ENCODE data around the gene MYL6B. TPM values are rescaled to one million over a fixed set of nuclear protein-coding genes. Genes with fewer than 3 reads are reported as not detected.
A peak's percentile ranks its signal among the peaks of the same experiment; 100 is the strongest.

Gene MYL6B
- total RNA-seq, 2 donors from 2014 or later: 18.6 to 19.1 TPM

DNA sequence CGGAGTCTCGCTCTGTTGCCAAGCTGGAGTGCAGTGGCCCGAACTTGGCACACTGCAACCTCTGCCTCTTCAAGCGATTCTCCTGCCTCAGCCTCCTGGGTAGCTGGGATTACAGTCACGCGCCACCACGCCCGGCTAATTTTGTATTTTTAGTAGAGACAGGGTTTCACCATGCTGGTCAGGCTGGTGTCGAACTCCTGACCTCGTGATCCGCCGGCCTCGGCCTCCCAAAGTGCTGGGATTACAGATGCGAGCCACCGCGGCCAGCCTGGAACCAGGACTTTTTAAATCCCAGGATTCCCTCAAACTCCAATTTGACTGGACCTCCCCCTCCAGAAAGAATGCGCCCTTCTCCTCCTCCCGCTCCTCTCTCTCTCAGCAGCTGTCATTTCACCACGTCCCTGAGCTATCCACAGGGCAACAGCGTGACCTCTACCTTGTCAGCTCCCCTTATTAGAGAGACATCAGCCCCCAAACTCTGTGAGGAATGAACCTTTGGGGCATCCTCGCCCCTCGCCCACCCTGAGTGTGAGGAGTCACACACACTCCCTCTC is 22.4 kb upstream of the MYL6B start:
- TF ChIP-seq, protein P1, sequence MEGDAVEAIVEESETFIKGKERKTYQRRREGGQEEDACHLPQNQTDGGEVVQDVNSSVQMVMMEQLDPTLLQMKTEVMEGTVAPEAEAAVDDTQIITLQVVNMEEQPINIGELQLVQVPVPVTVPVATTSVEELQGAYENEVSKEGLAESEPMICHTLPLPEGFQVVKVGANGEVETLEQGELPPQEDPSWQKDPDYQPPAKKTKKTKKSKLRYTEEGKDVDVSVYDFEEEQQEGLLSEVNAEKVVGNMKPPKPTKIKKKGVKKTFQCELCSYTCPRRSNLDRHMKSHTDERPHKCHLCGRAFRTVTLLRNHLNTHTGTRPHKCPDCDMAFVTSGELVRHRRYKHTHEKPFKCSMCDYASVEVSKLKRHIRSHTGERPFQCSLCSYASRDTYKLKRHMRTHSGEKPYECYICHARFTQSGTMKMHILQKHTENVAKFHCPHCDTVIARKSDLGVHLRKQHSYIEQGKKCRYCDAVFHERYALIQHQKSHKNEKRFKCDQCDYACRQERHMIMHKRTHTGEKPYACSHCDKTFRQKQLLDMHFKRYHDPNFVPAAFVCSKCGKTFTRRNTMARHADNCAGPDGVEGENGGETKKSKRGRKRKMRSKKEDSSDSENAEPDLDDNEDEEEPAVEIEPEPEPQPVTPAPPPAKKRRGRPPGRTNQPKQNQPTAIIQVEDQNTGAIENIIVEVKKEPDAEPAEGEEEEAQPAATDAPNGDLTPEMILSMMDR (IDR thresholded peaks at IDR 0.05): no peak
- H3K4me1 ChIP-seq: peaks cover 14% of the 10 kb centered on the region
- H3K27me3 ChIP-seq: no peaks in the 10 kb centered on the region
- intact Hi-C loops (cut with DNase I): loop anchor here (5.0 kb wide), 1 partner anchor 32 kb away; no protein-coding TSS in a partner anchor
- H3K27ac ChIP-seq: peak overlapping the region; percentile 77
- no peaks in the 10 kb centered on the region for H3K9me3 ChIP-seq
- H3K9ac ChIP-seq (ENCODE audit: low read depth in 2 of 2, low read length in 2 of 2): peak overlapping the region in 1 of 2 donors; percentile 100
- H3K4me3 ChIP-seq: no peak overlapping the region
- no peak for DNase-seq
- peaks cover 5% of the 10 kb centered on the region for H3K36me3 ChIP-seq

DNA sequence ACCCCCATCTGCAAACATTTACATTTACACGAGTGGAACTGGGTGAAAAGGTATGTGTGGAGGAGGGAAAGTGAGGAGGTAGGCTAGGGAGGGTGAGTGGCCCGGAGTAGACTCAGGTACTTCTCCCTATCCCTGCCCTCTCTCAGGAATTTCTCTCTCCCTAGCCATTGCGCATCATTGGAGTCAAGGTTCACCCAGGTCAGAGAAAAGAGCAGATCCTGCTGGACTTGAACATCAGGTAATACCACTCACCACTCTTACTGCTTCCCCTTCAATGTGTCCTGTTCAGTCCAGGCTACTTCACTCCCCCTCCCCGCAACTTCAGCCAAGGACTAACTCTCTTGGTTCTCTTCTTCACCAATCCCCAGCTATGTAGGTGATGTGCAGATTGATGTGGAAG is 21.5 kb upstream of the MYL6B start:
- Histone ChIP-seq H3K27me3 (no peaks in the 10 kb centered on the region), H3K4me3 (no peak overlapping the region), H3K9ac (ENCODE audit: low read depth in 2 of 2, low read length in 2 of 2) (peak overlapping the region in 1 of 2 donors; percentile 9), H3K36me3 (peaks cover 5% of the 10 kb centered on the region), H3K27ac (no peak overlapping the region), H3K4me1 (peaks cover 14% of the 10 kb centered on the region), H3K9me3 (no peaks in the 10 kb centered on the region)
- DNase-seq: no peak
- intact Hi-C loops (cut with DNase I): no loop called here
- TF ChIP-seq, protein P1 (IDR thresholded peaks at IDR 0.05): no peak

DNA sequence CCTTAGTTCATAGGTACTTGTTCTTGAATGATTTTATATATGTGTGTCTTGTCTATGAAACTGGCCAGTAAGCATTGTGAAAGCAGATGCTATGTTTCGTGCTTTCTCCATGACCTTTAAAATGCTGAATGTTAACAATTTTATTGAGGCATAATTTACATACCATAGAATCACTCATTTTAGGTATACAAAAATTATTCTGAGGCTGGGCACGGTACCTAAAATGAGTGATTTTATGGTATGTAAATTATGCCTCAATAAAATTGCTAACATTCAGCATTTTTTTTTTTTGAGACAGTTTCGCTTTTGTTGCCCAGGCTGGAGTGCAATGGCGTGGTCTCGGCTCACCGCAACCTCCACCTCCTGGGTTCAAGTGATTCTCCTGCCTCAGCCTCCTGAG is 17.5 kb upstream of the MYL6B start:
- TF ChIP-seq, protein P1 (IDR thresholded peaks at IDR 0.05): no peak
- Histone ChIP-seq H3K9me3 (no peaks in the 10 kb centered on the region), H3K4me1 (peaks cover 1% of the 10 kb centered on the region), H3K4me3 (no peak overlapping the region), H3K27ac (no peak overlapping the region), H3K36me3 (peaks cover 12% of the 10 kb centered on the region), H3K27me3 (no peaks in the 10 kb centered on the region), H3K9ac (ENCODE audit: low read depth in 2 of 2, low read length in 2 of 2) (no peak overlapping the region)
- intact Hi-C loops (cut with DNase I): no loop called here
- DNase-seq: no peak

DNA sequence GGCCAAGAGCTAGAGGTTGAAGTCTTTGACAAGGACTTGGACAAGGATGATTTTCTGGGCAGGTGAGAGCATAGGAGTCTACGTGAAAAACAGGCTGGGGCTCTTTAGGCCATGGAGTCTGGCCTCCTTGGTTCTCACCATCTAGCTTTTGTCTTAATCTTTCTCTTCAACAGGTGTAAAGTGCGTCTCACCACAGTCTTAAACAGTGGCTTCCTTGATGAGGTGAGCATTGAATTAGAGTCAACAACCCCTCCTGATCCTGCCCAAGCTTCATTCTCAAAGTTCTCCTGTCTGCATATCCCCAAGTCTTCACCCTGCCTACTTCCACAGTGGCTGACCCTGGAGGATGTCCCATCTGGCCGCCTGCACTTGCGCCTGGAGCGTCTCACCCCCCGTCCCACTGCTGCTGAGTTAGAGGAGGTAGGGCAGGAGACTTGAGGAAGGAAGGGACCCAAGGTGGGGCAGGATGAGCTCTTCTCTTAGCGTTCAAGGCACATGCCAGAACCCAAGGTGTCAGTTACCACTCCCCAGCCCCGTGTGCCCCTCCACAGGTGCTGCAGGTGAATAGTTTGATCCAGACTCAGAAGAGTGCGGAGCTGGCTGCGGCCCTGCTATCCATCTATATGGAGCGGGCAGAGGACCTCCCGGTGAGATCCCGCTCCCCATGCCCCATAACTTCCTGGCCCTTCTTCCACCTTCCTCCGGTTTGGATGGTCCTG is 14.4 kb upstream of the MYL6B start:
- peaks cover 17% of the 10 kb centered on the region for H3K36me3 ChIP-seq
- intact Hi-C loops (cut with DNase I): no loop called here
- H3K27ac ChIP-seq: no peak overlapping the region
- H3K27me3 ChIP-seq: no peaks in the 10 kb centered on the region
- H3K4me3 ChIP-seq: no peak overlapping the region
- H3K9ac ChIP-seq (ENCODE audit: low read depth in 2 of 2, low read length in 2 of 2): no peak overlapping the region
- DNase-seq: no peak
- TF ChIP-seq, protein P1 (IDR thresholded peaks at IDR 0.05): no peak
- no peaks in the 10 kb centered on the region for H3K4me1 ChIP-seq
- no peaks in the 10 kb centered on the region for H3K9me3 ChIP-seq

DNA sequence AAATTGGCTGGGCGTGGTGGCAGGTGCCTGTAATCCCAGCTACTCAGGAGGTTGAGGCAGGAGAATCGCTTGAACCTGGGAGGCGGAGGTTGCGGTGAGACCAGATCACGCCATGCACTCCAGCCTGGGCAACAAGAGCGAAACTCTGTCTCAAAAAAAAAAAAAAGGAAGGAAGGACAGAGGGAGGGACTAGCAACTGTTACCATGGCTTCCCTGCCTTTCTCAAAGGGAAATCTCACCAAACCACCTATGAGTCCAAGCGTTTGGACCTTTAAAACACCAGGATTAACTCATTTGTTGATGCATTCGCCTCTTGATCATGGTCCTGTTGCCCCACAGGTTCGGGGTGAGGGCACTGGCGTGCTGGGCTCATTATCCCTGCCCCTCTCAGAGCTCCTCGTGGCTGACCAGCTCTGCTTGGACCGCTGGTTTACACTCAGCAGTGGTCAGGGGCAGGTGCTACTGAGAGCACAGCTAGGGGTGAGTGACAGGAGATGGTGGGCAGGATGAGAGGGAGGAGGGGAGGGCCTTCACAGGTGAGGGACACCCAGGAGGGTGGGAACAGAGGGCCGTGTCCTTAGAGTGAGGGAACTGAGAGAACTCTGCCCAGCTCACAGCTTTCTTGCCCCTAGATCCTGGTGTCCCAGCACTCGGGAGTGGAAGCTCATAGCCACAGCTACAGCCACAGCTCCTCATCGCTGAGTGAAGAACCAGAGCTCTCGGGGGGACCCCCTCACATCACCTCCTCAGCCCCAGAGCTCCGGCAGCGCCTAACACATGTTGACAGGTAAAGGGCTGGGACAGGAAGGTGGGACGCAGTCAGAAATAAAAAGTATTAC is 10.2 kb upstream of the MYL6B start:
- Histone ChIP-seq H3K4me1 (no peaks in the 10 kb centered on the region), H3K9ac (ENCODE audit: low read depth in 2 of 2, low read length in 2 of 2) (no peak overlapping the region), H3K9me3 (no peaks in the 10 kb centered on the region), H3K4me3 (no peak overlapping the region), H3K27me3 (no peaks in the 10 kb centered on the region), H3K36me3 (peaks cover 15% of the 10 kb centered on the region), H3K27ac (no peak overlapping the region)
- TF ChIP-seq, protein P1 (IDR thresholded peaks at IDR 0.05): no peak
- no peak for DNase-seq
- intact Hi-C loops (cut with DNase I): no loop called here
